WTC11 (cell line): ENCODE results near the gene KRTAP20-4. TPM values are rescaled to one million over a fixed set of nuclear protein-coding genes. Genes with fewer than 3 reads are reported as not detected.

Experiments
- ATAC-seq: fragments of 200-7000 bp; cut with Tn5 transposase; 2 replicates; pipeline ENCODE4 v1.10.0; 2021; ENCODE audit warnings: mild to moderate bottlenecking, moderate library complexity
- CTCF ChIA-PET: fragments of 300-600 bp; sonication (Branson Sonifier 250); formaldehyde crosslinking; loops from one replicate; lab custom pipeline; 2021; ENCODE audit warnings: antibody characterized with exemption; lab: Charles Lee
- POLR2A ChIA-PET: fragments of 350-600 bp; sonication (Branson Sonifier 250); formaldehyde crosslinking; loops from one replicate; lab custom pipeline; 2021; ENCODE audit warnings: antibody characterized with exemption; lab: Charles Lee
- DNase-seq: peaks from one replicate; pipeline ENCODE4 v3.0.0; 2021; ENCODE audit warnings: low spot score
- H3K27ac Mint-ChIP-seq: 2 replicates; pipeline ENCODE4 v1.8.0; 2021; ENCODE audit warnings: mixed read lengths
- H3K27me3 Mint-ChIP-seq: 2 replicates; pipeline ENCODE4 v1.8.0; 2021; ENCODE audit warnings: low read depth, mild to moderate bottlenecking, moderate library complexity, mixed read lengths
- H3K36me3 Mint-ChIP-seq: 2 replicates; pipeline ENCODE4 v1.8.0; 2021; ENCODE audit warnings: mixed read lengths
- H3K4me1 Mint-ChIP-seq: 2 replicates; pipeline ENCODE4 v1.8.0; 2022; ENCODE audit warnings: mixed read lengths
- H3K4me3 Mint-ChIP-seq: 2 replicates; pipeline ENCODE4 v1.8.0; 2021; ENCODE audit warnings: mild to moderate bottlenecking, moderate library complexity, mixed read lengths
- H3K9me3 Mint-ChIP-seq: 2 replicates; pipeline ENCODE4 v1.8.0; 2021; ENCODE audit warnings: mixed read lengths
- CDX4 ChIP-seq: fragments of 250-450 bp; sonication (Bioruptor Pico); IDR thresholded peaks from 2 replicates; pipeline ENCODE4 v1.9.0; 2021; ENCODE audit warnings: moderate library complexity, mild to moderate bottlenecking, inconsistent platforms, borderline replicate concordance
- EMX1 ChIP-seq: fragments of 250-450 bp; sonication (Bioruptor Pico); IDR thresholded peaks from 2 replicates; pipeline ENCODE4 v1.8.0; 2021; ENCODE audit warnings: mild to moderate bottlenecking
- FOXP1 ChIP-seq: sonication (generic); formaldehyde crosslinking; IDR thresholded peaks from 2 replicates; pipeline ENCODE4 v1.8.0; 2022; ENCODE audit warnings: missing genetic modification reagents, mild to moderate bottlenecking, moderate library complexity, borderline replicate concordance
- FOXP4 ChIP-seq: sonication (generic); formaldehyde crosslinking; IDR thresholded peaks from 2 replicates; pipeline ENCODE4 v1.8.0; 2022; ENCODE audit warnings: mild to moderate bottlenecking, missing genetic modification reagents
- GTF2I ChIP-seq: fragments of 250-450 bp; sonication (Bioruptor Pico); conservative IDR thresholded peaks from 2 replicates; pipeline ENCODE4 v1.4.0; 2021; ENCODE audit warnings: mild to moderate bottlenecking
- IRF1 ChIP-seq: sonication (generic); formaldehyde crosslinking; IDR thresholded peaks from 2 replicates; pipeline ENCODE4 v1.8.0; 2023; ENCODE audit warnings: missing genetic modification reagents
- NR2C2 ChIP-seq: sonication (generic); formaldehyde crosslinking; IDR thresholded peaks from 2 replicates; pipeline ENCODE4 v1.8.0; 2022; ENCODE audit warnings: mild to moderate bottlenecking, missing genetic modification reagents
- OVOL2 ChIP-seq: fragments of 250-450 bp; sonication (Bioruptor Pico); IDR thresholded peaks from 2 replicates; pipeline ENCODE4 v1.9.0; 2021; ENCODE audit warnings: mild to moderate bottlenecking, borderline replicate concordance
- SOX15 ChIP-seq: fragments of 250-450 bp; sonication (Bioruptor Pico); IDR thresholded peaks from 2 replicates; pipeline ENCODE4 v1.9.0; 2021; ENCODE audit warnings: mild to moderate bottlenecking
- SP1 ChIP-seq: sonication (generic); formaldehyde crosslinking; conservative IDR thresholded peaks from 2 replicates; pipeline ENCODE4 v1.8.1; 2022; ENCODE audit warnings: missing genetic modification reagents
- ZMAT4 ChIP-seq: fragments of 250-450 bp; sonication (Bioruptor Pico); IDR thresholded peaks from 2 replicates; pipeline ENCODE4 v1.9.0; 2021; ENCODE audit warnings: mild to moderate bottlenecking
- ZNF219 ChIP-seq: sonication (generic); formaldehyde crosslinking; IDR thresholded peaks from 2 replicates; pipeline ENCODE4 v1.8.0; 2023; ENCODE audit warnings: missing genetic modification reagents, mild to moderate bottlenecking, borderline replicate concordance
- ZNF232 ChIP-seq: sonication (generic); formaldehyde crosslinking; IDR thresholded peaks from 2 replicates; pipeline ENCODE4 v1.8.0; 2022; ENCODE audit warnings: mild to moderate bottlenecking, missing genetic modification reagents
- ZNF396 ChIP-seq: fragments of 250-450 bp; sonication (Bioruptor Pico); IDR thresholded peaks from 2 replicates; pipeline ENCODE4 v1.8.0; 2021; ENCODE audit warnings: mild to moderate bottlenecking, moderate library complexity, borderline replicate concordance
- ZNF425 ChIP-seq: fragments of 250-450 bp; sonication (Bioruptor Pico); conservative IDR thresholded peaks from 2 replicates; pipeline ENCODE4 v1.9.0; 2021; ENCODE audit warnings: mild to moderate bottlenecking
- total RNA-seq: library from RNA; stranded (reverse); gene quantifications from 3 replicates; pipeline ENCODE4 v1.2.3, GENCODE V29; 2021
- TF ChIP-seq, protein P1 (sequence below): sonication (generic); formaldehyde crosslinking; IDR thresholded peaks from 2 replicates; pipeline ENCODE4 v1.8.1; 2023; ENCODE audit warnings: mild to moderate bottlenecking, missing genetic modification reagents, moderate library complexity
- TF ChIP-seq, protein P2 (sequence below): sonication (generic); formaldehyde crosslinking; IDR thresholded peaks from 2 replicates; pipeline ENCODE4 v1.8.0; 2022; ENCODE audit warnings: mild to moderate bottlenecking, missing genetic modification reagents
- TF ChIP-seq, protein P3 (sequence below): sonication (generic); formaldehyde crosslinking; conservative IDR thresholded peaks from 2 replicates; pipeline ENCODE4 v1.8.1; 2022; ENCODE audit warnings: mild to moderate bottlenecking, missing genetic modification reagents
- TF ChIP-seq, protein P4 (sequence below): sonication (generic); formaldehyde crosslinking; IDR thresholded peaks from 2 replicates; pipeline ENCODE4 v1.8.1; 2023; ENCODE audit warnings: mild to moderate bottlenecking, missing genetic modification reagents

The KRTAP20-4 gene
- total RNA-seq, 1 experiment from 2014 or later: not detected

DNA sequence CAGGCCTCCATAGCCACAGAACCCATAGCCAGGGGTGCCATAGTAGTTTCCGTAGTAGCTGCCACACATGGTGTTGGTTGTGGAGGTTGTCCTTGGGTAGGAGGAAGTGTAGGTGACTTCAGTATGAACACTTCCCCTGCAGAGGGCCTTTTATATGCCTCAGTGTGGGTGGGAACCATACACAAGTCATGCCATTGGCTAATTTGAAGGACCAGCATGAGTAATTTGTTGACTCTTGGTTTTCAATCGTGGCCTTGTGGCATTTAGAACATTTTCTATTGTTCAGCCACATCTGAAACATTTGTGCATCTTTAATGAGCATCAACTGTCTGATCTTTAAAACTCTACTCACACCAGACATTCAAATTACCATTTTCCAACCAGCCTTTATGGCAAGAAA, 6.6 kb upstream of the KRTAP20-4 start, which contains the start of gene KRTAP6-1:
Gene KRTAP6-1, minus strand, starts transcription at position 95 of the 400 bp plus-strand sequence. Its CDS starts 26 bp downstream, at position 69.
- TF ChIP-seq, protein P1, sequence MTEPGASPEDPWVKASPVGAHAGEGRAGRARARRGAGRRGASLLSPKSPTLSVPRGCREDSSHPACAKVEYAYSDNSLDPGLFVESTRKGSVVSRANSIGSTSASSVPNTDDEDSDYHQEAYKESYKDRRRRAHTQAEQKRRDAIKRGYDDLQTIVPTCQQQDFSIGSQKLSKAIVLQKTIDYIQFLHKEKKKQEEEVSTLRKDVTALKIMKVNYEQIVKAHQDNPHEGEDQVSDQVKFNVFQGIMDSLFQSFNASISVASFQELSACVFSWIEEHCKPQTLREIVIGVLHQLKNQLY (CRISPR knock-in tag): no peak
- TF ChIP-seq, protein P2, sequence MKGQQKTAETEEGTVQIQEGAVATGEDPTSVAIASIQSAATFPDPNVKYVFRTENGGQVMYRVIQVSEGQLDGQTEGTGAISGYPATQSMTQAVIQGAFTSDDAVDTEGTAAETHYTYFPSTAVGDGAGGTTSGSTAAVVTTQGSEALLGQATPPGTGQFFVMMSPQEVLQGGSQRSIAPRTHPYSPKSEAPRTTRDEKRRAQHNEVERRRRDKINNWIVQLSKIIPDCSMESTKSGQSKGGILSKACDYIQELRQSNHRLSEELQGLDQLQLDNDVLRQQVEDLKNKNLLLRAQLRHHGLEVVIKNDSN (CRISPR knock-in tag): no peak
- POLR2A ChIA-PET: no interaction called here
- CTCF ChIA-PET: no interaction called here
- no peak for ATAC-seq
- Mint-ChIP-seq H3K27me3 (no peaks in the 10 kb centered on the region), H3K27ac (no peak within 1 kb of the TSS), H3K9me3 (peaks cover 23% of the 10 kb centered on the region), H3K36me3 (no peaks in the 10 kb centered on the region), H3K4me3 (no peak within 1 kb of the TSS), H3K4me1 (no peaks in the 10 kb centered on the region)
- DNase-seq: no peak

DNA sequence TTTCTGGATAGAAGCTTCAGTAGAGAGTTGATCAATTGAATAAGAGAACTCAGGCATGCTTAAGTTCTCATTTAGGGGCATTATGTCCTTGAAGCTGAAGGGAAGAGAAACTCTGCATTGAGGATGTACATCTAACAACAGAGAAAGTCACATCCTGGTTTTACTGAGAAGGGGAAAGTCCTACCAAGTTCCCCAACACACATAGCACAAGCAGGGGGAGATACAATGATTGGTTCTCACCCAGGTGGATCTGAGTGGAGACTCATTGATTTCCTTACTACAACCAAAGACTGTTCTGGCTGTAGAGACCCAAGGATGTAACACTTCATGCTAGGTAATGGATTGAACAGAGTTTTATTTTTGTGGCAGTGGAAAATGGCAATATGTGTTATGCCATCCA, 5.2 kb upstream of the KRTAP20-4 start:
- Mint-ChIP-seq H3K27ac (no peak overlapping the region), H3K4me1 (no peaks in the 10 kb centered on the region), H3K4me3 (no peak overlapping the region), H3K36me3 (no peaks in the 10 kb centered on the region), H3K9me3 (peaks cover 22% of the 10 kb centered on the region), H3K27me3 (no peaks in the 10 kb centered on the region)
- ATAC-seq: no peak
- no peak for DNase-seq
- no peak for TF ChIP-seq IRF1 (CRISPR knock-in tag)
- POLR2A ChIA-PET: no interaction called here
- CTCF ChIA-PET: interaction anchor here (1.5 kb wide), 1 partner anchor 9 kb away, joined by 6 read pairs; no protein-coding TSS in a partner anchor

DNA sequence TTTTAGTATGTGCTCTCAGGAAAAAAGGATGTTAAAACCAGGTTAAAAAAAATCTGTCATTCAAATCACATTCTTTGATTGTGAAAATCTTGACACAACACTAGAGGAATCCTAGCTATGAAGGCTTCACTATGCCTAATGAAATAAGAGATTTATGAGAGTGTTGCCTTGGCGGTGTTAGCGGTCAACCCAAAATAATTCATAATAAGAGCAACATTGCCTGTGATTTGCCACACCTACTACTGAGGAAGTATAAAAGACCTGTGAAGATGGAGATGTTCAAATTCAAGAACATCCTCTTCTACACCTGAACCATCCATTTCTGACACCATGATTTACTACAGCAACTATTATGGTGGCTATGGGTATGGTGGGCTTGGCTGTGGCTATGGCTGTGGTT, 4.3 kb upstream of the KRTAP20-4 start, which contains the start of gene KRTAP20-1:
Gene KRTAP20-1, plus strand, starts transcription at position 301 of the 400 bp plus-strand sequence. Its CDS starts 30 bp downstream, at position 331.
- no peak for TF ChIP-seq ZNF219
- TF ChIP-seq ZNF425 (CRISPR knock-in tag): no peak
- TF ChIP-seq, protein P3, sequence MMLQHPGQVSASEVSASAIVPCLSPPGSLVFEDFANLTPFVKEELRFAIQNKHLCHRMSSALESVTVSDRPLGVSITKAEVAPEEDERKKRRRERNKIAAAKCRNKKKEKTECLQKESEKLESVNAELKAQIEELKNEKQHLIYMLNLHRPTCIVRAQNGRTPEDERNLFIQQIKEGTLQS (CRISPR knock-in tag): no peak
- no peak for TF ChIP-seq FOXP1 (CRISPR knock-in tag)
- TF ChIP-seq ZMAT4 (CRISPR knock-in tag): no peak
- no peak for TF ChIP-seq ZNF232 (CRISPR knock-in tag)
- TF ChIP-seq GTF2I (CRISPR knock-in tag): no peak
- no peak for TF ChIP-seq SP1 (CRISPR knock-in tag)
- no peak within 1 kb of the TSS for H3K27ac Mint-ChIP-seq
- CTCF ChIA-PET: no interaction called here
- no peaks in the 10 kb centered on the region for H3K4me1 Mint-ChIP-seq
- H3K4me3 Mint-ChIP-seq: no peak within 1 kb of the TSS
- ATAC-seq (no peak), DNase-seq (no peak)
- POLR2A ChIA-PET: no interaction called here
- H3K36me3 Mint-ChIP-seq: no peaks in the 10 kb centered on the region
- H3K27me3 Mint-ChIP-seq: no peaks in the 10 kb centered on the region
- peaks cover 13% of the 10 kb centered on the region for H3K9me3 Mint-ChIP-seq

DNA sequence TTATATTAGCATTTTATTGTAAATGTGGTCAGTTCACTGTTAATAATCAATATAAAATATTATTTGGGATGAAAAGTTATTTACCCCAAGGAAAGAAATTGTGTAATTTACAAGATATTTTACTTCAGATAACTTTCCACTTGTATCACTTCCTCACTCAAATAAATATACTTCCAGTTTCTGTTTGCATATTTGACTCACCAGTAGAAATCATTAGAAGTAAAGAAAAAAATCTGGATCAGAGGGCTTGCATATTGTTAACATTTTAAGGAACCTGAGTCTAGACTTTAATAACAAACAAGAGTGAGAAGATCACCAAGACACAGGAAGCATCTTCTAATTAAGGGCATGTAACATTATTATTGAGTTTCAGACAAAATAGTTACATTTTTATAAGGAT, 347 bp upstream of the KRTAP20-4 start:
- H3K36me3 Mint-ChIP-seq: peaks cover 9% of the 10 kb centered on the region
- H3K27me3 Mint-ChIP-seq: no peaks in the 10 kb centered on the region
- ChIA-PET CTCF (no interaction called here), POLR2A (no interaction called here)
- peaks cover 10% of the 10 kb centered on the region for H3K9me3 Mint-ChIP-seq
- no peak for ATAC-seq
- H3K27ac Mint-ChIP-seq: no peak overlapping the region
- 0 out of 2 replicates have a peak, but pooled peaks cover under 1% of the 10 kb centered on the region for H3K4me1 Mint-ChIP-seq
- no peak overlapping the region for H3K4me3 Mint-ChIP-seq
- DNase-seq: no peak
- TF ChIP-seq OVOL2 (CRISPR knock-in tag) (no peak), FOXP4 (CRISPR knock-in tag) (no peak), SOX15 (CRISPR knock-in tag) (no peak), NR2C2 (CRISPR knock-in tag) (no peak), ZNF396 (CRISPR knock-in tag) (no peak), EMX1 (CRISPR knock-in tag) (no peak), CDX4 (no peak)
- TF ChIP-seq, protein P4, sequence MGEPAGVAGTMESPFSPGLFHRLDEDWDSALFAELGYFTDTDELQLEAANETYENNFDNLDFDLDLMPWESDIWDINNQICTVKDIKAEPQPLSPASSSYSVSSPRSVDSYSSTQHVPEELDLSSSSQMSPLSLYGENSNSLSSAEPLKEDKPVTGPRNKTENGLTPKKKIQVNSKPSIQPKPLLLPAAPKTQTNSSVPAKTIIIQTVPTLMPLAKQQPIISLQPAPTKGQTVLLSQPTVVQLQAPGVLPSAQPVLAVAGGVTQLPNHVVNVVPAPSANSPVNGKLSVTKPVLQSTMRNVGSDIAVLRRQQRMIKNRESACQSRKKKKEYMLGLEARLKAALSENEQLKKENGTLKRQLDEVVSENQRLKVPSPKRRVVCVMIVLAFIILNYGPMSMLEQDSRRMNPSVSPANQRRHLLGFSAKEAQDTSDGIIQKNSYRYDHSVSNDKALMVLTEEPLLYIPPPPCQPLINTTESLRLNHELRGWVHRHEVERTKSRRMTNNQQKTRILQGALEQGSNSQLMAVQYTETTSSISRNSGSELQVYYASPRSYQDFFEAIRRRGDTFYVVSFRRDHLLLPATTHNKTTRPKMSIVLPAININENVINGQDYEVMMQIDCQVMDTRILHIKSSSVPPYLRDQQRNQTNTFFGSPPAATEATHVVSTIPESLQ (CRISPR knock-in tag): no peak
